BE2C (cell line): ENCODE measurements around the gene KCNJ11.

Experiments
- DNase-seq: peaks from one replicate; pipeline ENCODE4 v3.0.0-alpha.2; 2020
- H3K27me3 ChIP-seq: fragments of 250-450 bp; sonication (Bioruptor Pico); 2 replicates; pipeline ENCODE4 v1.5.1; 2020; ENCODE audit warnings: mild to moderate bottlenecking
- H3K36me3 ChIP-seq: fragments of 250-450 bp; sonication (Bioruptor Pico); 2 replicates; pipeline ENCODE4 v1.5.1; 2020; ENCODE audit warnings: mild to moderate bottlenecking
- H3K4me1 ChIP-seq: fragments of 250-450 bp; sonication (Bioruptor Pico); 2 replicates; pipeline ENCODE4 v1.5.1; 2020
- H3K4me3 ChIP-seq: 2 replicates; pipeline ENCODE4 v1.5.1; 2011; ENCODE audit warnings: low read depth, low read length
- H3K9me3 ChIP-seq: fragments of 250-450 bp; sonication (Bioruptor Pico); 2 replicates; pipeline ENCODE4 v1.5.1; 2020
- CTCF ChIP-seq: IDR thresholded peaks from 2 replicates; pipeline ENCODE4 v1.5.1; 2012; ENCODE audit warnings: mild to moderate bottlenecking, low read depth, low read length

KCNJ11 gene

GRCh38 chr11:17369094-17369493 is 19.4 kb downstream of the KCNJ11 start:
- no peaks in the 10 kb centered on the region for H3K9me3 ChIP-seq
- no peaks in the 10 kb centered on the region for H3K27me3 ChIP-seq
- no peak for DNase-seq
- no peaks in the 10 kb centered on the region for H3K4me1 ChIP-seq
- no peaks in the 10 kb centered on the region for H3K36me3 ChIP-seq
- no peak for TF ChIP-seq CTCF
- no peak overlapping the region for H3K4me3 ChIP-seq

- H3K9me3 ChIP-seq, result no peaks in the 10 kb centered on the region
These were observed 19.9 kb downstream of the KCNJ11 start for GRCh38 chr11:17368551-17368950.

GRCh38 chr11:17366495-17366894 is 22.0 kb downstream of the KCNJ11 start:
- Histone ChIP-seq H3K27me3 (no peaks in the 10 kb centered on the region), H3K4me1 (no peaks in the 10 kb centered on the region), H3K9me3 (no peaks in the 10 kb centered on the region), H3K36me3 (no peaks in the 10 kb centered on the region), H3K4me3 (no peak overlapping the region)
- TF ChIP-seq CTCF, result no peak
- no peak for DNase-seq

More at GRCh38 chr11:17368551-17368950, 19.9 kb downstream of the KCNJ11 start:
- H3K4me1 ChIP-seq, result no peaks in the 10 kb centered on the region
- no peak for TF ChIP-seq CTCF
- no peak overlapping the region for H3K4me3 ChIP-seq
- no peaks in the 10 kb centered on the region for H3K27me3 ChIP-seq
- no peaks in the 10 kb centered on the region for H3K36me3 ChIP-seq
- no peak for DNase-seq

- TF ChIP-seq CTCF, result peak; percentile 55
- peak overlapping the region; percentile 69 for H3K4me3 ChIP-seq
- 0 out of 2 replicates have a peak, but pooled peaks cover 5% of the 10 kb centered on the region for H3K27me3 ChIP-seq
- DNase-seq, result peak; percentile 61
- H3K9me3 ChIP-seq, result no peaks in the 10 kb centered on the region
- H3K36me3 ChIP-seq, result no peaks in the 10 kb centered on the region
- no peaks in the 10 kb centered on the region for H3K4me1 ChIP-seq
These were observed 33.9 kb downstream of the KCNJ11 start for GRCh38 chr11:17354601-17354991.

- 0 out of 2 replicates have a peak, but pooled peaks cover 5% of the 10 kb centered on the region for H3K27me3 ChIP-seq
- no peak for TF ChIP-seq CTCF
- no peaks in the 10 kb centered on the region for H3K9me3 ChIP-seq
- no peaks in the 10 kb centered on the region for H3K4me1 ChIP-seq
- H3K4me3 ChIP-seq, result peak overlapping the region; percentile 69
- H3K36me3 ChIP-seq, result no peaks in the 10 kb centered on the region
- DNase-seq, result no peak
These were observed 34.4 kb downstream of the KCNJ11 start for GRCh38 chr11:17353821-17354600.

DNA sequence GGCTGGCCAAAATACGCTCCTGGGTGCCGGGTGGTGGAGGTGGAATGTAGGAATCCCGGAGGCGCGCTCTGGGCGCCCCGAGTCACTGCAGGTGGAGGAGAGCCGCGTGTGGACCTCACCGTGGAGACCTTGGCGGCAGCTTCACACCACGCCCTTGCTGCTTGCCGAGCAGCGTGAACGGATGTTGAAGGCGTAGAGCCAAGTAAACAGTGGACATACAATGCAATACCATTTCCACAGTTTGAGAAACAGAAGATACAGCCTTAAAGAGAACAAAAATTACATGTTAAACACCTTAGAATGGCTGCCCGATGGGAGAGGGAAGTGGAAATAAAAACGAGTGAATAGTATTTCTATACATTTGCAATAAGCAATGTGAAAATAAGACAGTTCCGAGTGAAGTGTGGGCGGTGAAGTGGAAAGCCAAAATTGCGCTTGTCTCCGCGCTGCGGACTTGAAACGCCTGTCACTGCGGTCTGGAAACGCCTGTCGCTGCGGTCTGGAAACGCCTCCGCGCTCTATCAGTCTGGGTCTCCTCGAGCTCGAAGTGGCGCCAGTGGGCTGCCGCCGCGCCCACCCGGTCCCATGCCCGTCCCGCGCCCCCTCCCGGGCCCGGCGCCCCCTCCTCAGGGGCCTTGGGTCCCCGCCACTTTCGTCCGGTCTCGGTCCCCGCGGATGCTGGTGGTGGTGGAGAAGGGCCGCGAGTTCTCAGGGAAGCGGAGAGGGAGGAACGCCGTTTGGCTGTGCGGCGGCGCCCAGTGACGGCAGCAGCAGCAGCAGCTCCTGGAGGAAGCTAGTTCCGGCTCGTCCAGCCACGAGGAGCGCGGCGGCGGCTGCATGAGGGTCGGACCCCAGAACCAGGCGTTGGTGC is 35.3 kb downstream of the KCNJ11 start:
- DNase-seq, result peak; percentile 71

More for the DNA sequence above, 35.3 kb downstream of the KCNJ11 start:
- H3K4me3 ChIP-seq, result peak overlapping the region; percentile 69
- 0 out of 2 replicates have a peak, but pooled peaks cover 5% of the 10 kb centered on the region for H3K27me3 ChIP-seq
- H3K36me3 ChIP-seq, result no peaks in the 10 kb centered on the region
- no peaks in the 10 kb centered on the region for H3K4me1 ChIP-seq
- no peaks in the 10 kb centered on the region for H3K9me3 ChIP-seq
- TF ChIP-seq CTCF, result no peak
